HG03025 (cell line): Measurements from ENCODE around the gene ZFPM1.

ENCODE experiments used
- ATAC-seq: cut with Tn5 transposase; IDR thresholded peaks from one replicate; pipeline ENCODE4 v1.9.1; 2021; ENCODE audit warnings: mild to moderate bottlenecking, moderate library complexity; ENCODE audit not compliant: unreplicated experiment, low FRiP score

Gene ZFPM1

GRCh38 chr16:88524274-88524972 is 71.3 kb downstream of the ZFPM1 start:
- no peak for ATAC-seq

GRCh38 chr16:88524973-88525662 is 72.0 kb downstream of the ZFPM1 start:
- no peak for ATAC-seq

GRCh38 chr16:88525663-88525990 is 72.5 kb downstream of the ZFPM1 start:
- ATAC-seq: no peak

- ATAC-seq: no peak
These were observed 73.2 kb downstream of the ZFPM1 start for GRCh38 chr16:88526008-88526905.

- no peak for ATAC-seq
These were observed 73.8 kb downstream of the ZFPM1 start for GRCh38 chr16:88526906-88527185.

GRCh38 chr16:88527186-88527936 is 74.3 kb downstream of the ZFPM1 start:
- ATAC-seq: no peak

- ATAC-seq: no peak
These were observed 75.1 kb downstream of the ZFPM1 start for GRCh38 chr16:88527937-88528743.

GRCh38 chr16:88528902-88529318 is 75.8 kb downstream of the ZFPM1 start:
- no peak for ATAC-seq

- ATAC-seq: no peak
These were observed 76.5 kb downstream of the ZFPM1 start for GRCh38 chr16:88529596-88529995.

- ATAC-seq: no peak
These were observed 77.2 kb downstream of the ZFPM1 start for GRCh38 chr16:88530051-88530857.

GRCh38 chr16:88530858-88531203 is 77.8 kb downstream of the ZFPM1 start:
- no peak for ATAC-seq

- ATAC-seq: no peak
These were observed 78.3 kb downstream of the ZFPM1 start for GRCh38 chr16:88531346-88531745.

GRCh38 chr16:88531931-88532433 is 78.9 kb downstream of the ZFPM1 start:
- ATAC-seq: no peak

GRCh38 chr16:88532434-88533241 is 79.6 kb downstream of the ZFPM1 start:
- no peak for ATAC-seq

- no peak for ATAC-seq
These were observed 80.4 kb downstream of the ZFPM1 start for GRCh38 chr16:88533381-88533917.

- peak; percentile 52 for ATAC-seq
These were observed 81.0 kb downstream of the ZFPM1 start for GRCh38 chr16:88533932-88534637.

- peak; percentile 15 for ATAC-seq
These were observed 81.6 kb downstream of the ZFPM1 start for GRCh38 chr16:88534638-88535190.
